MV-4-11 (cell line): Measurements from ENCODE around the gene LPIN1.

ENCODE experiments used
- DNase-seq: peaks from one replicate; lab custom pipeline; 2025; lab: John Stamatoyannopoulos, UW

The LPIN1 gene, protein sequence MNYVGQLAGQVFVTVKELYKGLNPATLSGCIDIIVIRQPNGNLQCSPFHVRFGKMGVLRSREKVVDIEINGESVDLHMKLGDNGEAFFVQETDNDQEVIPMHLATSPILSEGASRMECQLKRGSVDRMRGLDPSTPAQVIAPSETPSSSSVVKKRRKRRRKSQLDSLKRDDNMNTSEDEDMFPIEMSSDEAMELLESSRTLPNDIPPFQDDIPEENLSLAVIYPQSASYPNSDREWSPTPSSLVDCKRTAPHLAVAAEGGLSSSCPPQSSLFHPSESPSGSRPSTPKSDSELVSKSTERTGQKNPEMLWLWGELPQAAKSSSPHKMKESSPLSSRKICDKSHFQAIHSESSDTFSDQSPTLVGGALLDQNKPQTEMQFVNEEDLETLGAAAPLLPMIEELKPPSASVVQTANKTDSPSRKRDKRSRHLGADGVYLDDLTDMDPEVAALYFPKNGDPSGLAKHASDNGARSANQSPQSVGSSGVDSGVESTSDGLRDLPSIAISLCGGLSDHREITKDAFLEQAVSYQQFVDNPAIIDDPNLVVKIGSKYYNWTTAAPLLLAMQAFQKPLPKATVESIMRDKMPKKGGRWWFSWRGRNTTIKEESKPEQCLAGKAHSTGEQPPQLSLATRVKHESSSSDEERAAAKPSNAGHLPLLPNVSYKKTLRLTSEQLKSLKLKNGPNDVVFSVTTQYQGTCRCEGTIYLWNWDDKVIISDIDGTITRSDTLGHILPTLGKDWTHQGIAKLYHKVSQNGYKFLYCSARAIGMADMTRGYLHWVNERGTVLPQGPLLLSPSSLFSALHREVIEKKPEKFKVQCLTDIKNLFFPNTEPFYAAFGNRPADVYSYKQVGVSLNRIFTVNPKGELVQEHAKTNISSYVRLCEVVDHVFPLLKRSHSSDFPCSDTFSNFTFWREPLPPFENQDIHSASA

GRCh38 chr2:11746376-11746806 is at the start of gene LPIN1:
Gene LPIN1, plus strand, starts transcription at chr2:11746632. Its CDS starts 18,910 bp downstream, at chr2:11765542.
- peak; percentile 70 for DNase-seq

- DNase-seq: no peak
These were observed 49.7 kb upstream of the LPIN1 start for GRCh38 chr2:11696736-11697102.

DNA sequence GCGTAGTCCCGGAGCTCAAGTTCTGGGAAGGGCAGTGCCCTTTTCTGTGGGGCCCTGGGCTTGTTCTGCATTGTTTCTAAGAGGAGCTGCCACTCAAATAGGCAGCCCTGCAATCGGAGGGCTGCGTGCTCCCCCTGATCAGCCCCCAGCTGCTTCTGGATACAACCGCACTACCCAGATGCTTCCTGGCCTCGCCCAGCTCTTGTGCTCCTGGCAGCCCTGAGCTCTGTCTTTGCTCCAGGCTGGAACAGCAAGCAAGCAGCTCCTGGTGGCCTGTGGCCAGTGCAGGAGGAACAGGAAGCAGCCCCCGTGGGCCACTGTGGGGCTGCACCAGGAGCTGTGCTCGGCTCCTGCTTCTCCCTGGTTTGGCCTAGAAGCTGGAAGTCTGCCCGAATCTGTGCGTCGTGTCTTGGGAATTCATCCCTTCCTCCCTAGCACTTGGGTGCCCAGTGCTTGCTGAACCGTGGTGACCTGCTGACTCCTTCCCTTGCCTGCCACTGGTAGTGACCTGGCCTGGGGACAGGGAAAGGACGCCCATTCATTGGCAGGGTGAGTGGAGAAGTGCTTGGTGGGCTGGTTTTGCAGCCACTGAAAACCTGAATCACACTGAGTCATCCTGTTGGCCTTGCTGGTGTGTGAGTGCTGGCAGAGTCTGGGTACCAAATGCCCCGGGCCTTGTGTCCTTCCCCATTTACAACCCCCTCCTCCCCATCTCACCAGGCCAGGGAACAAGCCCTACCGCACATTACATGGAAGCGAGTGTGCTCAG is 49.1 kb upstream of the LPIN1 start:
- DNase-seq: peak; percentile 17

- DNase-seq: no peak
These were observed 48.2 kb upstream of the LPIN1 start for GRCh38 chr2:11698009-11698922.

GRCh38 chr2:11699686-11700670 is 46.5 kb upstream of the LPIN1 start:
- DNase-seq: no peak

DNA sequence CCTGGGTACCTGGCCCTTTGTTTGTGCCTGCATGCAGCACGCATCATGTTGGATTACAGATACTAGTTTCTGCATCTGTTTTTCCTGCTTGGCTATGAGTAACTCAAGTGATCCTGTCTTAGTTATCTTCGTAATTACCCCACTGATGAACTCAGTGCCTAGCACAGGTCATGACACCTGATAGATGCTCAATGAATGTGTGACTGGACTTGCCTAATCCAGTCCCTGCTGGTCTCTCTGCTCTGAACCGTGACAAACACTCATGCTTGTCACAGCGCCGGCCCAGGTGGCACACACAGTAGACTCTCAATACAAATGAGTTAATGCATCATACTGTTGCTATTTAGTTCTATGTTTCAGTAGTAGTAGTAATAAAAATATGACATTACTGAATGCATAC is 45.2 kb upstream of the LPIN1 start:
- DNase-seq: no peak

DNA sequence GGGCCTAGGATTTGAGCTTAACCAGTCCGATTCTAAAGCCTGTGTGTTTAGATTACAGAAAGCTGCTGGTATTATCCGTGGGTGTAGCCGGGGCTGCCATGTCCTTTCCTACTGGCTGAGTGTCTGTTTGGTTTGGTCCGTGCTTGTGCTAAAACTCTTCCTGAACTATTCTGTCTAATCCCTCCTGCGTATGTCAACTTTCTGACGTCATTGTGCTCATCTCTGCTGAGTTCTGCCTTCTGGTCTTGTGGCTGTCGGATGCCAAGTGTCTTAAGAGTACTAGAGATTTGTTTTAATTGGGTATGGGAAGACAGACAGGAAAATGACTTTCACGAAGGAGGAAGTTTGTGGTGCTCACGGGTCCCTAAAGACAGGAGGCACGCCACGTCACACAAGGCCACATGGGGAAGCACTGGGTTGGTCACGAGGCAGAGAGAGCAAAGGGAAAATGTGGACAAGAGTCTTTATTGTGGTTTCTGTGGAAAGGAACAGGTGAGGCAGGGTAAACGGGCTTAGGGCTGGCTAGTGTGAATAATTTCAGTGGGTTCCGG is 44.6 kb upstream of the LPIN1 start:
- peak; percentile 98 for DNase-seq

DNA sequence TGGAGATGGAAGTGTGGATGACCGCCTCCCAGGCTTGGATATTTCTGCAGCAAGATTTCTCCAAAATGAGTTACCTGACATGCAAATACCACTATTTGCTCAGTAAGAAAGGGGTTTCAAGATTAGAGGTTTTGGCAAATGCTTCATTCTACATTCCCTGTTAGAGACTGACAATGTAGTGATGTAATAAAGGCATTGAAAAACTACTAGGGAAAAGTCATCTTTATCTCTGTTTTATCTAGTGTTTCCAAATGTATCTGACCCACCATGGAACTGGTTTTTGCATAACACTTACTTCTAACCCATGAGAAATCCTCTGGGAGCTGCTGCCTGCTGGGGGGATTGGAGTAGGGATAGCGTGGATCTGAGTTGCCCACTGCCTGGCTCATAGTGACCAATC is 43.5 kb upstream of the LPIN1 start:
- DNase-seq: no peak

DNA sequence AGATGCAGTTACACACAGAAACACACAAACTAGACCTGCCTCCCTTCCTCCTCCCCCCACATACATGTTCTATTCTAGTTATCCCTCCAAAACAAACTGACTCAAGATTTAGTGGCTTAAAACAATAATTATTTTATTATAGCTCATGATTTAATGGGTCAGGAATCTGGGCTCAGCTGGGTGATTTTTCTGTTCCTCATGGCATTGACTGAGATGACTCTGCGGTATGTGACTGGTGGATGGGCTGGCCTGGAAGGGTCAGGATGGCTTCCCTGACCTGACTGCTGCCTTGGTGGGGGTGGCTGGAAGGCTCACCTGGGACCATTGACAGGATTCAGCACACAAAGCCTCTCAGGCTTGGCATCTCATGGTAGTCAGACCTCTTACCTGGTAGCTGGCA is 42.7 kb upstream of the LPIN1 start:
- DNase-seq: no peak

DNA sequence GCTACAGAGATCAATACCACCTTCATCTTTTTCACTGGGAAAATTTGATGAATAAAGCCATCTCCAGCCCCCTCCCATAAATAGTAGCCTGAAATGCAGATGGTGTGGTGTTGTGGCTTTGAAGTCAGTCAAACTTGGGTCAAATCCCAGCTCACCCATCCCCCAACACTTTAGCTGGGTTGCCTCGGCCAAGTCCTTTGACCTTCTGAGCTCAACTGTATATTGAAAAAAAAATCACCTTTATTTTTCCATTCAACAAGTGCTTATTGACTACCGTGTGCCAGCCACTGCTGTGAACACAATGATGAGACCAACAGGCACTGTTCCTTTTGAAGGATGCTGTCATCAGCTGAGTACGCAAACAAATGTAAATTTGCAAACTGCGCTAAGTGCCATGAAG is 41.4 kb upstream of the LPIN1 start:
- no peak for DNase-seq

DNA sequence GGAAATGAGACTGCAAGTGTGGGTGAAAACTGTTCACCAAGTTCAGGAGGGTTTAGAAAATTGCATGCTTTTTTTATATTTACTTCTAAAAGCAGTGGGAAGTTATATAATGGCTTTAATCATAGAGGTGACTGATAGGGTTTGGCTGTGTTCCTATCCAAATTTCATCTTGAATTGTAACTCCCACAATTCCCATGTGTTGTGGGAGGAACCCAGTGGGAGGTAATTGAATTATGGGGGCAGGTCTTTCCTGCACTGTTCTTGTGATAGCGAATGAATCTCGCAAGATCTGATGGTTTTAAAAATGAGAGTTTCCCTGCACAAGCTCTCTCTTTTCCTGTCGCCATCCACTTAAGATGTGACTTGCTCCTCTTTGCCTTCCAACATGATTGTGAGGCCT is 40.7 kb upstream of the LPIN1 start:
- no peak for DNase-seq

GRCh38 chr2:11708106-11708505 is 38.3 kb upstream of the LPIN1 start:
- no peak for DNase-seq

DNA sequence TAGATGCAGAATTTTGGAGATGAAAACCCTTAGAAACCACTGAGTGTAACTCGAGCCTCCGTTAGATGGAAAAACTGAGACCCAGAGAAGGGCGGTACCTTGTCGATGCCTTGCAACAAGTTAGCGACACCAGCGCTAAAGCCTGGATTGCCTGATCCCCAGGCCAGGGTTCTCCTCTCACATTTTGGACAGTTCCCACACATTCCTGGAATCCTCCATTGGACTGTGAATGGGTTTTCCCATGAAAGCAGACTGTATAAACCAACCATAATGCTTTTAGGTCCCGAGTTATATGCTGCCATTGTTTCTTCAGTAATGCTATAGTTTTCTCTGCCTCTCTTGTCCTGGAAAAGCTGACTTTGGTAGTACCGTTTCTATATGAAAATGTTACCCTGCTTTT is 37.1 kb upstream of the LPIN1 start:
- DNase-seq: no peak

GRCh38 chr2:11710210-11710609 is 36.2 kb upstream of the LPIN1 start:
- no peak for DNase-seq

DNA sequence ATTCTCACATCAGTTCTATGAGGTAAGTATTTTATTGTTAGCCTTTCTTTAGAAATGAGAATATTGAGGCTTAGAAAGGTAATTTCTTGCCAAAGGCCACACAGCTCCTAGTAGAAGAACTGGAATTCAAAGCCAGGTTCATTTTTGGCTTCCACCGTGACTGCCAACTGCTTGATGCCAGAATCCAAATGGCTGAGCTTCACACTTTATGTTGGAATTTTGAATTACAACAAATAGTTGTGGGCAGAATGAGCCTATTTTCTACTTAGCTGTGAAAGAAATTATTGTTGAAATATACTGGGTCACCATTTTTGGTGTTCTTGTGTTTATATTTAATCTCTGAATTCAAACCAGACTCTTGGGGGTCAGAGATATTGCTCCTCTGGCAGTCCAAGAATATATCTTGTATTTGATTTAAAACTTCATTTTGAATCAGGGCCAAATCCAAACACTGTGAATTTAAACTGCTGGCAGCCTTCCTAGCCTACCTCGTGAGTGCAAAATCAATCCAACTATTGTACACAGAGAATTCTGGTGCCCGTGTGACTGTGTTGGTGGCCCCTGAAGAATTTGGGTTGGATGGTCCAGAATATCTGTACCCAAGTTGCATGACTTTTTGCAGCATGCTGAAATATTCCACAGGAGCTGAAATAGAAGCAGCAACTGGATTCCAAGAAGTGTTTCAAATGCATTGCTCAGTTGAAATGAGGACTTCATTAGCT is 35.6 kb upstream of the LPIN1 start:
- no peak for DNase-seq

DNA sequence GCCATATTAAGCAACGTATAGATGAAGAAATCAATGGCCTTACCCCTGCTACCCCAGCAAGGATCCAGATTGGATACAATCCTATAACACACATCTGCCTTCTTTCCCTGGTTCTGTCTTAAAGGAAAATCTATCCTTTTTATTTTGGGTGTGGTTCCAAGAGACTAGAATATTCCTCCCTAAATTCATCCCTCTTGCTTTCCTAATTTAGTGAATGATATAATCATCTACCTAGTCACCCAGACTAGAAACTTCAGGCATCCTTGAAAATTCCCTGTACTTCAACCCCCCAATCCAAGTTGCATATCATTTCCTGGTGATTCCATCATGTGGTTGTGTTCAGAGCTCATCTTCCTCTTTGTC is 35.1 kb upstream of the LPIN1 start:
- DNase-seq: no peak

- DNase-seq: peak; percentile 38
These were observed 34.7 kb upstream of the LPIN1 start for GRCh38 chr2:11711751-11712150.

GRCh38 chr2:11712866-11713265 is 33.6 kb upstream of the LPIN1 start:
- DNase-seq: no peak

DNA sequence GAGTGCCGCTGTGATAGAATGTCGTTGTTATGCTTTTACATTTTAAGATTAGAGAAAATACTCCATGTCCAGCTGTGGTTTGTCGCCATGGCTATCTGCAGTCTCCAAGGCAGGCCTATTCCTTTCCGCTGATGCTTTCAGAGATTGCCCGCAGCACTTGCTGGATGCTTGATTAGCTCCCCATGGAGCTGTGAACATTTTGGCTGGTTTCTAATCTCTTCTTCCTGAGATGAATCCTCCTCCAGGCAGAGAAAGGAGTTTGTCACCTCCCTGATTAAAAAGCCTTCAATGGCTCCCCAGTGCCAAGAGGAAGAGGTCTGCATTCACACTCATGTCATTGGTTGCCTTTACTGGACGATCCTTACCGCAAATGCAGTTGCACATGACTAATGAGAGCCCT is 32.6 kb upstream of the LPIN1 start:
- DNase-seq: no peak
